Body of pancreas (tissue), 4 donors: ENCODE results near the gene C10orf95.

Experiments used
- POLR2A ChIP-seq, 3 donors: fragments of 450-650 bp; IDR thresholded peaks; one replicate each; pipeline ENCODE4 v1.6.1; 2016; ENCODE audit warnings: antibody characterized with exemption in 3 of 3, mild to moderate bottlenecking in 2 of 3
- TF ChIP-seq, protein P1 (sequence below), 7 experiments: fragments of 450-650 bp in 4 of 7; fragments of 200-600 bp in 3 of 7; sonication (generic) in 3 of 7; IDR thresholded peaks; one replicate each; pipeline ENCODE4 v1.5.1; 2016 to 2019; ENCODE audit warnings: antibody characterized with exemption in 7 of 7

- TF ChIP-seq, protein P1, sequence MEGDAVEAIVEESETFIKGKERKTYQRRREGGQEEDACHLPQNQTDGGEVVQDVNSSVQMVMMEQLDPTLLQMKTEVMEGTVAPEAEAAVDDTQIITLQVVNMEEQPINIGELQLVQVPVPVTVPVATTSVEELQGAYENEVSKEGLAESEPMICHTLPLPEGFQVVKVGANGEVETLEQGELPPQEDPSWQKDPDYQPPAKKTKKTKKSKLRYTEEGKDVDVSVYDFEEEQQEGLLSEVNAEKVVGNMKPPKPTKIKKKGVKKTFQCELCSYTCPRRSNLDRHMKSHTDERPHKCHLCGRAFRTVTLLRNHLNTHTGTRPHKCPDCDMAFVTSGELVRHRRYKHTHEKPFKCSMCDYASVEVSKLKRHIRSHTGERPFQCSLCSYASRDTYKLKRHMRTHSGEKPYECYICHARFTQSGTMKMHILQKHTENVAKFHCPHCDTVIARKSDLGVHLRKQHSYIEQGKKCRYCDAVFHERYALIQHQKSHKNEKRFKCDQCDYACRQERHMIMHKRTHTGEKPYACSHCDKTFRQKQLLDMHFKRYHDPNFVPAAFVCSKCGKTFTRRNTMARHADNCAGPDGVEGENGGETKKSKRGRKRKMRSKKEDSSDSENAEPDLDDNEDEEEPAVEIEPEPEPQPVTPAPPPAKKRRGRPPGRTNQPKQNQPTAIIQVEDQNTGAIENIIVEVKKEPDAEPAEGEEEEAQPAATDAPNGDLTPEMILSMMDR (IDR thresholded peaks at IDR 0.05): no peak
- TF ChIP-seq POLR2A (IDR thresholded peaks at IDR 0.05): no peak
These were observed 24.5 kb downstream of the C10orf95 start for GRCh38 chr10:102426803-102427287.
